Esophagus (tissue), 2 donors: Measurements from ENCODE around the gene STRADA. TPM values are rescaled to one million over a fixed set of nuclear protein-coding genes. Genes with fewer than 3 reads are reported as not detected.
A peak's percentile ranks its signal among the peaks of the same experiment; 100 is the strongest.

Experiments
- H3K27ac ChIP-seq, 2 donors: one replicate each; pipeline ENCODE4 v1.5.1; 2013; ENCODE audit warnings: low read depth in 2 of 2, mild to moderate bottlenecking in 2 of 2, inconsistent platforms in 1 of 2, low read length in 1 of 2, moderate library complexity in 1 of 2
- H3K27me3 ChIP-seq, 2 donors: one replicate each; pipeline ENCODE4 v1.6.1; 2013; ENCODE audit warnings: low read length in 2 of 2, control low read depth in 1 of 2, mild to moderate bottlenecking in 1 of 2; ENCODE audit not compliant: insufficient read depth in 2 of 2, control insufficient read depth in 1 of 2
- H3K36me3 ChIP-seq, 2 donors: one replicate each; pipeline ENCODE4 v1.6.1; 2013; ENCODE audit warnings: low read length in 1 of 2; ENCODE audit not compliant: control insufficient read depth in 2 of 2, insufficient read depth in 2 of 2
- H3K4me1 ChIP-seq, 2 donors: one replicate each; pipeline ENCODE4 v1.6.1; 2013; ENCODE audit warnings: low read length in 1 of 2; ENCODE audit not compliant: control insufficient read depth in 2 of 2, insufficient read depth in 2 of 2
- H3K4me3 ChIP-seq, 2 donors: one replicate each; pipeline ENCODE4 v1.5.1; 2013; ENCODE audit warnings: low read length in 2 of 2, mild to moderate bottlenecking in 2 of 2, low read depth in 1 of 2, moderate library complexity in 1 of 2
- H3K9me3 ChIP-seq, 2 donors: one replicate each; pipeline ENCODE4 v1.6.1; 2013; ENCODE audit warnings: mild to moderate bottlenecking in 2 of 2, low read depth in 1 of 2, low read length in 1 of 2, moderate library complexity in 1 of 2; ENCODE audit not compliant: control insufficient read depth in 2 of 2, insufficient read depth in 1 of 2
- WGBS, 2 donors: extraction: QIAGEN DNeasy Blood & Tissue Kit; methylation state at CpG; one replicate each; pipeline ENCODE4 v1.1.7; 2013; 5-methylcytosine and 5-hydroxymethylcytosine counted together
- polyA plus RNA-seq, 2 donors: library from polyadenylated mRNA; stranded (reverse); fragments of 200-250 nt; gene quantifications; one replicate each; pipeline ENCODE4 v1.2.3, GENCODE V29; 2013
- donor health status: healthy with polysubstance abuse.
- donor health status: Bipolar disorder and iron deficiency.

The STRADA gene
- polyA plus RNA-seq, 2 donors: 15.5 to 17.2 TPM

- 96% methylated on average over 14 of the region's 14 CpGs for WGBS, 2 donors
- no peaks in the 10 kb centered on the region for H3K27me3 ChIP-seq
- no peaks in the 10 kb centered on the region for H3K9me3 ChIP-seq
- H3K27ac ChIP-seq: no peak overlapping the region
- H3K36me3 ChIP-seq: peaks cover 31 to 52% of the 10 kb centered on the region in 2 donors
- peaks cover 0 to 1% of the 10 kb centered on the region in 2 donors for H3K4me1 ChIP-seq
- no peak overlapping the region for H3K4me3 ChIP-seq
Measured at GRCh38 chr17:63689479-63689878, 52.1 kb downstream of the STRADA start.

GRCh38 chr17:63688396-63689020, 53.1 kb downstream of the STRADA start:
- H3K4me1 ChIP-seq: peaks cover 0 to 1% of the 10 kb centered on the region in 2 donors
- H3K9me3 ChIP-seq: no peaks in the 10 kb centered on the region
- 79 to 86% methylated on average over 12 of the region's 12 CpGs for WGBS, 2 donors
- H3K36me3 ChIP-seq: peaks cover 31 to 47% of the 10 kb centered on the region in 2 donors
- H3K4me3 ChIP-seq: no peak overlapping the region
- H3K27ac ChIP-seq: no peak overlapping the region
- no peaks in the 10 kb centered on the region for H3K27me3 ChIP-seq

DNA sequence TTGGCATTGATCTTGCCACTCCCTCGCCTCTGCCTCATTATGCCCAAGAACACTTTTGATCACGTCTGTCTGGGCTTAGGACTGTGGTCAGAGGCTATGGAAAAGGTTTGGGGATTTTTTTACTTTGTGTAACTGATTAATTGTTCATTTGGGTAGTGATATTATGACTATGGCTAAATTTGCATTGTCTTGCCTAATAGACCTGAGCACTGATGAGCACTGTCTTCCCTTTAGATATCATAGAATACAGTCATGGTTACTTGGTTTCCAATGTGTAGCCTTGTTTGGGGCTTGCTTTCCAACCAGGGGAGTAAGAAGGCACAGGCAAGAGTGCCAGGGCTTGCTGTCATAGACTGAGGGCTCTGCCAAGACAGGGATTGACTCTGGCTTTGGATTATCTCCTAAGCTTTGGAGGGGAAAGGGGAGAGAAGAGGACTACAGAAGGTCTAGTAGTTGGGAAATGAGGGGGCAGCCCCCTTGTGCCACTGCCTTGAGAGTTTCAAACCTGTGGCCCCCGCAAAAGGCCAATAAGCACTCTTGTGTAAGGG, 55.4 kb downstream of the STRADA start:
- H3K27me3 ChIP-seq: no peaks in the 10 kb centered on the region
- WGBS, 2 donors: 77% methylated on average over 3 of the region's 3 CpGs
- peaks cover 32 to 41% of the 10 kb centered on the region in 2 donors for H3K36me3 ChIP-seq
- H3K4me1 ChIP-seq: peaks cover 0 to 1% of the 10 kb centered on the region in 2 donors
- H3K9me3 ChIP-seq: no peaks in the 10 kb centered on the region
- no peak overlapping the region for H3K4me3 ChIP-seq
- no peak overlapping the region for H3K27ac ChIP-seq

DNA sequence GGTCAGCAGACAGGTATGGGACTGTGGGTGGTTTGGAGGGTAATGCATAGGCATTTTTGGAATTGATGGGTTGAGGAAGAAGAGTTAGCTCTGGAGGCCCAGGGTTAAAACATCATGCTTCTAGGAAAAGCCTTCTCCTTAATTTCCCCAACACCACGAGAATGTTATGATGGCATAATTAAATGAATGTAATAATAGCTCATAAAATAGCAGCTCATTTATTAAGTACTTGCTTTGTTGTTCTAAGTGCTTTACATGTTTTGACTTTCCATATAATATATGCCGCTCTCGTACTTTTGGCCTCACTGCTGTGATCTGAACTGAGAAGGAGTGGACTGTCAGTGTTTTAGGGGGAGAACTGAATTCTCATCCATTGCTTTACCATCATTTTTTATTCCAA, 56.0 kb downstream of the STRADA start:
- H3K27ac ChIP-seq: peak overlapping the region in 1 of 2 donors; percentile 8
- peaks cover 0 to 1% of the 10 kb centered on the region in 2 donors for H3K4me1 ChIP-seq
- no peaks in the 10 kb centered on the region for H3K9me3 ChIP-seq
- H3K36me3 ChIP-seq: peaks cover 26 to 35% of the 10 kb centered on the region in 2 donors
- no peak overlapping the region for H3K4me3 ChIP-seq
- 87% methylated on average over 3 of the region's 3 CpGs for WGBS, 2 donors
- H3K27me3 ChIP-seq: no peaks in the 10 kb centered on the region

GRCh38 chr17:63685041-63685440, 56.6 kb downstream of the STRADA start:
- Histone ChIP-seq H3K36me3 (peaks cover 21 to 29% of the 10 kb centered on the region in 2 donors), H3K27ac (peak overlapping the region in 1 of 2 donors; percentile 8), H3K27me3 (no peaks in the 10 kb centered on the region), H3K9me3 (no peaks in the 10 kb centered on the region), H3K4me3 (no peak overlapping the region), H3K4me1 (peaks cover 0 to 1% of the 10 kb centered on the region in 2 donors)
- 25 to 31% methylated on average over 2 of the region's 2 CpGs for WGBS, 2 donors

DNA sequence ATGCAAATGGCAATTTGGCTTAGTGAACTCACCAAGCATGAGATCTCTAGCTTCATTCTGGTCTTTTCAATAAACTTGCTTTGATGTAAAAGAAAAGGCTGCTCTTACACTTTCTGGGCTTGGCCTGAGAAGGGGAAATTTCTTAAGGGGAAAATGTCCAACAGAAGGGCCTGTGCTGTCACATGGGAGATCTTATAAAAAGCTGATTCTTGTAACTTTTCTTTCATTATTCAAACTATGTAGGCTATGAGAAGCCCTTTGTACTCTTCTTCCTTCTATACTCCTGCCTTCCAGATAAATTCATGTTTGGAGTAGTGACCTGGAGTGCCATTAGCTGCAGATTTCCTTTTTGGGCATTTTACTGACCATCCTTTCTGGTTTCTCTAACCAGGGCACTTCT, 58.6 kb downstream of the STRADA start:
- peaks cover 0 to 1% of the 10 kb centered on the region in 2 donors for H3K4me1 ChIP-seq
- H3K27me3 ChIP-seq: no peaks in the 10 kb centered on the region
- no peak overlapping the region for H3K27ac ChIP-seq
- no peak overlapping the region for H3K4me3 ChIP-seq
- no peaks in the 10 kb centered on the region for H3K9me3 ChIP-seq
- peaks cover 5 to 17% of the 10 kb centered on the region in 2 donors for H3K36me3 ChIP-seq

DNA sequence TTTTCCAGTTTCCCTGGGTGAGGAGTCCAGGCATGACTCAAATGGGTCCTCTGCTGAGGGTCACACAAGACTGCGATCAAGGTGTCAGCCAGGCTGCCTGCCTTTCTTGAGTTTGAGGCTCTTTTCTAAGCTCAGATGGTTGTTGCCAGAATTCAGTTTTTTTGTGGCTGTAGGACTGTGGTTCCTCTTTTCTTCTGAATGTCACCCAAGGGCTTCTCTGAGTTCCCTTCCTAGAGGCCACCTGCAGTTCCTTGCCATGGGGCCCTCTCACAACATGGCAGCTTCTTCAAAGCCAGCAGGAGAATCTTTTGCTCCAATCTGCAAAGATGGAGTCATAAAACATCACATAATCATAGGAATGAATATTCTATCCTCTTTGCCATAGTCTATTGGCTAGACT, 59.2 kb downstream of the STRADA start:
- Histone ChIP-seq H3K36me3 (peaks cover 5 to 17% of the 10 kb centered on the region in 2 donors), H3K27me3 (no peaks in the 10 kb centered on the region), H3K9me3 (no peaks in the 10 kb centered on the region), H3K4me3 (no peak overlapping the region), H3K4me1 (peaks cover 0 to 1% of the 10 kb centered on the region in 2 donors), H3K27ac (no peak overlapping the region)
- WGBS, 2 donors: 87 to 99% methylated on average over 1 of the region's 1 CpG

GRCh38 chr17:63681530-63681929, 60.1 kb downstream of the STRADA start:
- no peak overlapping the region for H3K27ac ChIP-seq
- H3K4me1 ChIP-seq: peaks cover 0 to 1% of the 10 kb centered on the region in 2 donors
- WGBS, 2 donors: 72 to 86% methylated on average over 8 of the region's 8 CpGs
- H3K4me3 ChIP-seq: no peak overlapping the region
- no peaks in the 10 kb centered on the region for H3K9me3 ChIP-seq
- H3K36me3 ChIP-seq: peaks cover 5 to 17% of the 10 kb centered on the region in 2 donors
- no peaks in the 10 kb centered on the region for H3K27me3 ChIP-seq

- H3K27ac ChIP-seq: no peak overlapping the region
- 94 to 100% methylated on average over 1 of the region's 1 CpG for WGBS, 2 donors
Measured at GRCh38 chr17:63680700-63681099, 60.9 kb downstream of the STRADA start.

GRCh38 chr17:63679214-63679613, 62.4 kb downstream of the STRADA start:
- WGBS, 2 donors: 97 to 98% methylated on average over 5 of the region's 5 CpGs
- Histone ChIP-seq H3K9me3 (no peaks in the 10 kb centered on the region), H3K36me3 (peaks cover 5 to 14% of the 10 kb centered on the region in 2 donors), H3K4me1 (peaks cover 0 to 3% of the 10 kb centered on the region in 2 donors), H3K27ac (no peak overlapping the region), H3K4me3 (no peak overlapping the region), H3K27me3 (no peaks in the 10 kb centered on the region)

More at GRCh38 chr17:63680700-63681099, 60.9 kb downstream of the STRADA start:
- Histone ChIP-seq H3K4me1 (peaks cover under 1 to 1% of the 10 kb centered on the region in 2 donors), H3K4me3 (no peak overlapping the region), H3K36me3 (peaks cover 5 to 17% of the 10 kb centered on the region in 2 donors), H3K9me3 (no peaks in the 10 kb centered on the region), H3K27me3 (no peaks in the 10 kb centered on the region)
